ENCODE data around the gene MVK.

- TF ChIP-seq EP300 (IDR thresholded peaks at IDR 0.05) (no peak), CTCF (IDR thresholded peaks at IDR 0.05) (no peak), POLR2A (IDR thresholded peaks at IDR 0.05) (no peak)
Measured at GRCh38 chr12:109625131-109625559, 51.6 kb downstream of the MVK start.

Data from tibial nerve (tissue), 4 donors.